ENCODE results near the gene SLC22A31.
"Not testable (repeated sequence)": the region's sequence is repeated elsewhere in the genome, so short reads cannot be mapped to it uniquely, and the experiment has no call there.

The SLC22A31 gene

DNA sequence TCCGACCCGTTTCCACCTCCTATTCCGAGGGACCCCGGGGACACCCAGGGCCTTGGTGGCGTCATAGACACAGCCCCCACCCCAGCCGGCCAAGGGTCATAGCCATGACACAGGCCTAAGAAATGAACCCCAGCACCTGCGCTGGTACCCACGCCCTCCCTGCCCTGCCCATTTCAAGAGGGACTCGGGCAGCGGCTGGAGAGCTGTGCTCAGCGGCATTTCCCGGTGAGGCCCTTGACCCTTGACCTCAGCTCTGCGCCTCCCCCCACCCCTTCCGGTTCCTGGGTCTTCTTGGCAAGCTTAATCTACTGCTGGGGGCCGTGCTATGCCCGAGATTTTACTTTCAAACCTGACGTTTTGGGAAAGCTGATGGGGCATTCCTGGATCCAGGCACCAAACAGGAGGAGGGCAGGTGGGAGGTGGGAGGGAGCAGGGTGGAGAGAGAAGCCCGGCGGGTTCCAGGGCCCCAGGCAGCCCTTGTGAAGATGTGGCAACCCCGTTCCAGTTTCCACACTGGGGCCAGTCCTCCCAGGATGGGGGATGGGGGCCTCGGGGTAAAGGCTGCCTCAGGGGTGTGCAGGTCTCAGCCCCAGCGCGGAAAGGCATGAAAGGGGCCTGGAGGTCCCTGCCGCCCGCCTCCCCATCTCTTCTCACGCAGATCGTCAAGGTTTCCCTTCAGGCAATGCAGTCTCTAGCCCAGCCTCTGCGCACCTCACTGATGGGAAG, at the start of gene SLC22A31:
TSS of gene SLC22A31 (minus strand) at position 414 of the 726 bp plus-strand sequence. CDS start at position 378, 36 bp downstream.
- no peak for DNase-seq

GRCh38 chr16:89248196-89248982, 48.1 kb upstream of the SLC22A31 start:
- DNase-seq = no peak

GRCh38 chr16:89247734-89248075, 47.4 kb upstream of the SLC22A31 start:
- DNase-seq = not testable (repeated sequence)

DNA sequence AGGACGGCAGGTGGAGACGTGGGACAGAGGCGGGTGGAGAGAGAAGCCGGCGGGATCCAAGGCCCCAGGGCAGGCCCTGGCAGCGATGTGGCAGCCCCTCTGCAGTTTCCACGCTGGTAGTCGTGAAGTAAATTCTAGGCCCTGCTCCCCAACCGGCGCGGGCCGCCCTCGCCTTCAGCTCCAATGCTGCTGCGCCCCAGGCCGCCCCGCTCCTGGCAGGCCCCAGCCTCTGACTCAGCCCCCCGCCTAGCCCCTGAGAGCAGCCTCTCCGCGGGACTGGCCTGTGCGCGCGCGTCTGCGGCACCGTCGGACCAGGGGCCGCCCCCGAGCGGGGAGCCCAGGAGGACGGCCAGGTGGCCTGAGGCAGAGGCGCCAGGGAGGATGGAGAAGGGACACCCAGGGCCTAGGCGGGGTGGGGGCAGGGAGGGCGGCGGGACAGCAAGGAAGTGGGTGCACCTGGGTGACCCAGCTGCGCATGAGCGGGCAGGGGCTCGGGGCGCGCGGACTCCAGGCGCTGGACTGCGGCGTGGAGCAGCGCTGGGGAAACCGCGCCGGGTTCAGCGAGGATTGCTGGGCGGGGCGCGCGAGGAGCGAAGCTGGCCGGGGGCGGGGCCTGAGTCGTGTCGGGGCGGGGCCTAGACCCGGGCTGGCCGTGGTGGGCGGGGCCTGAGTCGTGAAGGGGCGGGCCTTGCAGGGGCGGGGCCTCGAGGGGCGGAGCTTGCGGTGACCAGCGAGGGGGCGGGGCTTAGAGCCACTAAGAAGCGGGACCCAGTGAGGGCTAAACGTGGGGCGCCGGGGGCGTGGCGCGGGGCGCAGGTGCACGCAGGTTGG, 46.8 kb upstream of the SLC22A31 start:
- peak in 55 of 56 donors; percentile 31 to 96 (median 86) for DNase-seq

GRCh38 chr16:89246383-89246902, 46.1 kb upstream of the SLC22A31 start:
- DNase-seq = no peak

DNA sequence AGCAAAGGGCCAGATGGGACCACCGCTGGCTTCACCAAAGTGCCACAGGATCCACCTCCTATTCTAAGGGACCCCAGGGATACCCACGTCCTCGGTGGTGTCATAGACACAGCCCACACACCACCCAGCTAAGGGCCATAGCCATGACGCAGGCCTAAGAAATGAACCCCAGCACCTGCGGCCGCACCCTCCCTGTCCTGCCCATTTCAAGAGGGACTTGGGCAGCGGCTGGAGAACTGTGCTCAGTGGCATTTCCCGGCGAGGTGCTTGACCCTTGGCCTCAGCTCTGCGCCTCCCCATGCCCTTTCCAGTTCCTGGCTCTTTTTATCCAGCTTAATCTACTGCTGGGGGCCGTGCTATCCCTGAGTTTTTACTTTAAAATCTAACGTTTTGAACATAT, 44.4 kb upstream of the SLC22A31 start:
- no peak for DNase-seq

DNA sequence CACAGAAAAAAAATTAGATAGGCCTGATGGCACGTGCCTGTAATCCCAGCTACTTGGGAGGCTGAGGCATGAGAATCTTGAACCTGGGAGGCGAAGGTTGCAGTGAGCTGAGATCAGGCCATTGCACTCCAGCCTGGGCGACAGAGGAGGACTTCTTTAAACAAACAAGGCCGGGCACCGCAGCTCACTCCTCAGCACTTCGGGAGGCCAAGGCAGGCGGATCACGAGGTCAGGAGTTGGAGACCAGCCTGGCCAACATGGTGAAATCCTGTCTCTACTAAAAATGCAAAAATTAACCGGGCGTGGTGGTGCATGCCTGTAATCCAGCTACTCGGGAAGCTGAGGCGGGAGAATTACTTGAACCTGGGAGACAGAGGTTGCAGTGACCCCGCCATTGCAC, 43.9 kb upstream of the SLC22A31 start:
- not testable (repeated sequence) for DNase-seq

DNA sequence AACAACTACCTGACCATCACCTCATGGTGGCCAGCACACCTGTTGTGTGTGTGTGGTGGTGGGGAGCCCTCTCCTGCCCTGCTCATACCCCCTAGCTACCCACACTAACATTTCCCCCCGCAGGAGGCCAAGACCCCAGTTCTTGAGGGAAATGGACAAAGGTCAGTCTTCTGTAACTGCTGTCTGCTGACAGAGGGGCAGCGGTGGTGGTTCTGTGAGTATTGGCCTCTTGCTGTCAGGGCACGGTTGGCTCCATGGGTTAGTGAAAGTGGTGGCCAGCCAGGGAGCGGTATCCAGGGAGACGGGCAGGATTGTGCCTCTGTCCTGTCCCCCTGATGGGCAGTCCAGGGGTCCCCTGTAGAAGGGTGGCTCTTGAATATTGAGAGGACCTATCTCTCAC, 43.3 kb upstream of the SLC22A31 start:
- no peak for DNase-seq

GRCh38 chr16:89242795-89243200, 42.5 kb upstream of the SLC22A31 start:
- DNase-seq = no peak

DNA sequence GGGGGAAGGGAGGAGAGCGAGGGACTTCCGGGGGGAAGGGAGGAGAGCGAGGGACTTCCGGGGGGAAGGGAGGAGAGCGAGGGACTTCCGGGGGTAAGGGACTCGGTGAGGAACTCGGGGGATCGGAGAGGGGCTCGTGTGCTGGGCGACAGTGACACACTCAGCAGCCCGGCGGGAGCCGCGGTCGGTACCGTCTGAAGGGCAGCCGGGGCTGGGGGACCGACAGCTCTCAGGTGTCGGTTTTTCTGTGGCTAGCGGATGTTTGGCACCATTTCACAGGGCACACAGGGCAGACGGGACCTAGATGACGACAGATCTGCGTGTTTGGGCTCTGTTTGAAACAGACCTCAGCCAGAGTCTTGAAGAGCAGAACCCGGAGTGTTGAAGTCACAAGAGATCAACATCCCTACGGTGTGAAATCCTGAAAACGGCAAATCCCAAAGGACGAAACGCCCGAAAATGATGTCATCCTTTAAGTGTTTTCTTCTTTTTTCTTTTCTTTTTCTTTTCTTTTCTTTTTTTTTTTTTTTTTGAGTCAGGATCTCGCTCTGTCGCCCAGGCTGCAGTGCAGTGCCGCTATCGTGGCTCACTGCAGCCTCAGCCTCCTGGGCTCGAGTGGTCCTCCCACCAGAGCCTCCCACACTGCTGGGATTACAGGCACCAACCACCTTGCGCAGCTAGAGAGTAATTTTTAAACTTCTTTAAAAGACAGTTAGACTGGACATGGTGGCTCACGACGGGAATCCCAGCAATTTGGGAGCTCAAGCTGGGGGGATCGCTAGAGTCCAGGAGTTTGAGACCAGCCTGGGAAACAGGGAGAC, 41.1 kb upstream of the SLC22A31 start:
- peak in 54 of 56 donors; percentile 35 to 90 (median 65) for DNase-seq

GRCh38 chr16:89237733-89238132, 37.4 kb upstream of the SLC22A31 start:
- DNase-seq = no peak

DNA sequence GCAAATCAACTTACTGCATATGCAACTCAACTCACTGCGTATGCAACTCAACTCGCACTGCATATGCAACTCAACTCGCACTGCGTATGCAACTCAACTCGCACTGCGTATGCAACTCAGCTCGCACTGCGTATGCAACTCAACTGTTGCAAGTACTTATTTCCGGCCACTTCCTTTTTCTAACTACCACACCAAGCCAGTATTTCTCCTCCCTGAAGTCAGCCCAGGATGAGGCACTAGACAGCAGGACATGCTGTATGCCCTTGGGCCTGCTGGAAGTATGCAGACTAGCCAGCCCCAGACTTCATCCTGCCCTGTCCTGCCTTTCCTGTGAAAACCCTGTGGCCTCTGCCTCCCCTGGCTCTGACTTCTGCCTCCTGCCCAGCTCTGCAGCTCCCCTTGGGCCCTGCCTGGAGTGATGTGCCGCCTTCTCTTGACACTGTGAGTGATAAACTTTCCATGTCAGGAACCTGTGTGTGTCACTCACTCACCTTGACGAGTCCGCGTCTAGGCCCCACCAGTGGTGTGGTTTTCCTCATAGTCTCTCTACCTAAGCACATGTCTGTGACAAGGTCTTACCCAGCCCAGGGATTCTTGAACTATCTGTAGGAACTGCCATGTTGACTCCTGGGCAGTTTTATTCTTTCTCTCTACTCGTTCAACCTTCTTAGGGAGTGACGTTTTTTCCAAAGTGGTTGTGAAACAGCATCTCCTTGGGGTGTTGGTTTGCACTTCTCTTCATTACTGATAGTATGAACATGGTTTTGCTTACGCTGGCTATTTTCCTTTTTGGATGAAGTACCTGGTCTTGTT, 33.5 kb upstream of the SLC22A31 start:
- no peak for DNase-seq

- DNase-seq = no peak
These were observed 31.8 kb upstream of the SLC22A31 start for GRCh38 chr16:89232107-89232506.

GRCh38 chr16:89230255-89230654, 29.9 kb upstream of the SLC22A31 start:
- DNase-seq = peak in 2 of 56 donors; percentile 14 to 29

GRCh38 chr16:89224665-89225064, 24.3 kb upstream of the SLC22A31 start:
- no peak for DNase-seq

DNA sequence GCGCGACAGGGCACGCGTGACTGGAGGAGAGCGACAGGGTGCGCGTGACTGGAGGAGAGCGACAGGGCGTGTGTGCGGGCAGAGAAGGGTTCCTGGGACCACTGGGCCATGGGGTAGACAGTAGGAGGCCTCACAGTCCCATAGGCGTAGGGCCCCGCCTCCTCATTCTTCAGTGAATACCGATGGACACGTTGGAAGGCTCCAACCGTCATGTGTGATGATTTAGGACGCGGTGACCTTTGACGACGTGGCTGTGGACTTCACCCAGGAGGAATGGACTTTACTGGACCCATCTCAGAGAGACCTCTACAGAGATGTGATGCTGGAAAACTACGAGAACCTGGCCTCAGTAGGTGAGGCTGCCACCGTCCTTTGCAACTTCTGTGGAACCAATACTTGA, 22.6 kb upstream of the SLC22A31 start:
- DNase-seq = no peak

- no peak for DNase-seq
These were observed 21.3 kb upstream of the SLC22A31 start for GRCh38 chr16:89221604-89222003.

GRCh38 chr16:89219365-89219764, 19.0 kb upstream of the SLC22A31 start:
- DNase-seq = no peak

GRCh38 chr16:89217388-89218191, 17.3 kb upstream of the SLC22A31 start, which contains the start of gene ZNF778:
TSS of gene ZNF778 (plus strand) at chr16:89217703. CDS start at chr16:89221128, 3,425 bp downstream.
- DNase-seq = peak in 55 of 56 donors; percentile 17 to 91 (median 77)
